Measurements from ENCODE around the gene GATA3.

DNA sequence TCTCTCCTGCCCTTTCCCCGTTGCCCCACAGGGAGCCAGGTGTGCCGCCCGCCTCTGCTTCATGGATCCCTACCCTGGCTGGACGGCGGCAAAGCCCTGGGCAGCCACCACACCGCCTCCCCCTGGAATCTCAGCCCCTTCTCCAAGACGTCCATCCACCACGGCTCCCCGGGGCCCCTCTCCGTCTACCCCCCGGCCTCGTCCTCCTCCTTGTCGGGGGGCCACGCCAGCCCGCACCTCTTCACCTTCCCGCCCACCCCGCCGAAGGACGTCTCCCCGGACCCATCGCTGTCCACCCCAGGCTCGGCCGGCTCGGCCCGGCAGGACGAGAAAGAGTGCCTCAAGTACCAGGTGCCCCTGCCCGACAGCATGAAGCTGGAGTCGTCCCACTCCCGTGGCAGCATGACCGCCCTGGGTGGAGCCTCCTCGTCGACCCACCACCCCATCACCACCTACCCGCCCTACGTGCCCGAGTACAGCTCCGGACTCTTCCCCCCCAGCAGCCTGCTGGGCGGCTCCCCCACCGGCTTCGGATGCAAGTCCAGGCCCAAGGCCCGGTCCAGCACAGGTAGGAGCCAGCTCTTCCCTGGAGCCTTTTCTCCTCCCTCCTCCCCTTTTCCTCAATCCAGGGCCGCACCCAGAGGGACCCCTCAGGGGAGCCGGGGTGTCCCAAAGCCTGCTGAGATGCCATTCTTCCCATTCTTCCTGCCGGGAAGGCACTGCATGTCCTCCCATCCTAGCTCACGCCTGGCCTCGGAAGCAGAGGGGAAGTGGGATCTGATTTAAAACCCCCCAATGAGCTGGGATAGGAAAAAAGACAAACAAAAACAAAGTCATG, 4.0 kb downstream of the GATA3 start:
- no peak for TF ChIP-seq POLR2A (IDR thresholded peaks at IDR 0.05)
- TF ChIP-seq, protein P1, sequence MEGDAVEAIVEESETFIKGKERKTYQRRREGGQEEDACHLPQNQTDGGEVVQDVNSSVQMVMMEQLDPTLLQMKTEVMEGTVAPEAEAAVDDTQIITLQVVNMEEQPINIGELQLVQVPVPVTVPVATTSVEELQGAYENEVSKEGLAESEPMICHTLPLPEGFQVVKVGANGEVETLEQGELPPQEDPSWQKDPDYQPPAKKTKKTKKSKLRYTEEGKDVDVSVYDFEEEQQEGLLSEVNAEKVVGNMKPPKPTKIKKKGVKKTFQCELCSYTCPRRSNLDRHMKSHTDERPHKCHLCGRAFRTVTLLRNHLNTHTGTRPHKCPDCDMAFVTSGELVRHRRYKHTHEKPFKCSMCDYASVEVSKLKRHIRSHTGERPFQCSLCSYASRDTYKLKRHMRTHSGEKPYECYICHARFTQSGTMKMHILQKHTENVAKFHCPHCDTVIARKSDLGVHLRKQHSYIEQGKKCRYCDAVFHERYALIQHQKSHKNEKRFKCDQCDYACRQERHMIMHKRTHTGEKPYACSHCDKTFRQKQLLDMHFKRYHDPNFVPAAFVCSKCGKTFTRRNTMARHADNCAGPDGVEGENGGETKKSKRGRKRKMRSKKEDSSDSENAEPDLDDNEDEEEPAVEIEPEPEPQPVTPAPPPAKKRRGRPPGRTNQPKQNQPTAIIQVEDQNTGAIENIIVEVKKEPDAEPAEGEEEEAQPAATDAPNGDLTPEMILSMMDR (IDR thresholded peaks at IDR 0.05 in 4 of 5, conservative IDR thresholded peaks at IDR 0.05 in 1 of 5): no peak

All from gastrocnemius medialis (tissue), 4 donors.